NCI-H1694 (cell line): ENCODE measurements around the gene DSCAML1.

ENCODE experiments used
- DNase-seq: peaks from one replicate; lab custom pipeline; 2025; lab: John Stamatoyannopoulos, UW

Gene DSCAML1

DNA sequence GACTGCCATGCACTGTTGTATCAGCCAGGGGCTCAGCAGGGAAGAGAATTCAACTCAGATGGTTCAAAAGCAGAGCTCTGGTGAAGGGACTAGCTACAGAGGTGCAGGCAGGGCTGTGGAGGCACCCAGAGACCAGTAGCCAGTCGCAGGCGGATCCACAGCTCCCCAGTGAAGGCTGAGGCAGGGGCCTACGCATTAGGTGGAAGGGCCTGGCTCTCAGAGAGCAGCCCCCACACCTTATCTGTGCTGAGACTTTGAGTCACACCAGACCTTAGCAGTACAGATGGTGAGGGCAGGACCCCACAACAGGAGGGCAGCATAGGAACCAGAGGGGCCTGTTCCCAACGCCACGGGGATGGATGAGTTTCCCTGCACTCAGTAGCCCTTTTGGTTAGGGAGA lies 189.6 kb downstream of the DSCAML1 start:
- no peak for DNase-seq

GRCh38 chr11:117606790-117607189 lies 190.2 kb downstream of the DSCAML1 start:
- no peak for DNase-seq

DNA sequence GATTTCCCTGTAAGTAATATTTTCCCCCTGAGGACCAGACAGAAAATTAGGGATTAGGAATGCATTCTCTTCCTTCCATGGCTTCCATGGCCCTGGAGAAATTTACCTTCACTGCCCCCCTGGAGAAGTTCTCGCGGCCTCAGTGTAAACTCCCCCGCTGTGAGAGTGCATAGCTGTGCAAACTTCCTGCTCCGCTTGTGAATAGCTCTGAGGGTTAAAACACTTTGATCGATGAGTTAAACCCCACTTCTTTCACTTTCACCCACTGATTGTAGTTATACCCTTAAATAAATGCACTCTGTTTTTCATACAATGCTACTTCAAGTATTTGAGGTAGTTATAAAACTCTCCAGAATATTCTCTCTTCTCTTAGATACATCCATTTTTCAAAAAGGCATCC lies 190.8 kb downstream of the DSCAML1 start:
- DNase-seq, result no peak

DNA sequence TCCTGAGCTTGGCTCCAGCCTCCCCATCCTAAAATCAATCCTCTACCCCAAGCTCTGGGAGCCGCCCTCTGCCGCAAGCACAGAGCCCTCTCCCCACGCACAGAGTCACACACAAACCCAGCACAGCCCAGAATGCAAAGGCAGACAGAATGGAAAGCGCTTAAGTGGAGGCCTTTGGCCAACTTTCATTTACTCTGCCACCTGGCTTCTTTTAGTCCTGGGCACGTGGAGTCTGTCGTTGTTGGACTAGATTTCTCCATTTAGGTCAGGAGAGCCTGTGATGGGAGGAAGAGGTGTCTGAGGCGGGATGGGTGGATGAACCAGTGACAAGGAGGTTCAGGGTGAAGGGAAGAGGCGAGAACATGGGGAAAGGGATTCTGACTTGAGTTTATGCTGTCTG lies 191.7 kb downstream of the DSCAML1 start:
- DNase-seq, result no peak

- no peak for DNase-seq
Measured at GRCh38 chr11:117604336-117604995, 192.6 kb downstream of the DSCAML1 start.

- DNase-seq, result no peak
Measured at GRCh38 chr11:117603932-117604331, 193.1 kb downstream of the DSCAML1 start.

DNA sequence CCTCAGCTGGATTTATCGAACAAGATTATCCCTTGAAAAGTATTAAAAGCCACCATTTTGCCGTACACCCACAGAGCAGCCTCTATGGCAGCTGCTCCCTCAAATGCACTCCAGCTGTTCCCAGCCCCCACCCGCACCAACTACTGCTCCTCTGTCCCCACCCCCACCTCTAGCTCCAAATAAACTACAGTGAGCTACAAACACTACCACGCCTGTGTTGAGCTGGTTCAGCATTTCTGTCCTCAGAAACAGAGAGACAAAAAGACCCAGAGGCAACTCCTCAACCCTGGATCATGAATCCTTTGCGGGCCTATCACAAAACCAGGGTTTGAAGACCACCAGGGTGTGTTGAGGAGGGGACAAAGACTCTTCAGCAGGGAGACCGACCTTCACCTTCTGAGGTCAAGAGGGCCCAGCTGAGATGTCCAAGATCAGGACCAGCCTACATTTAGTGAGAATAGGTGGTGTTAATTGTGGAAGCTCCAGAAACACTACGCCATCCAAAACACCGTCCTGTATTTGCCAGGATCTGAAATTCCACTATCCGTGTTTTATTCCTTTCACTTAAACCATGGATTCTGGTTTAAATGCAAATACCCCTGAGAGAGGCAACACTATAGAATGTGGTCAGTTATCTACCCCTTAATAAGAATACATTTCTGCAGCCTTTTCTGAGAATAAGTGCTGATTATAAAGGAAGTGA lies 195.9 kb downstream of the DSCAML1 start:
- DNase-seq, result no peak

DNA sequence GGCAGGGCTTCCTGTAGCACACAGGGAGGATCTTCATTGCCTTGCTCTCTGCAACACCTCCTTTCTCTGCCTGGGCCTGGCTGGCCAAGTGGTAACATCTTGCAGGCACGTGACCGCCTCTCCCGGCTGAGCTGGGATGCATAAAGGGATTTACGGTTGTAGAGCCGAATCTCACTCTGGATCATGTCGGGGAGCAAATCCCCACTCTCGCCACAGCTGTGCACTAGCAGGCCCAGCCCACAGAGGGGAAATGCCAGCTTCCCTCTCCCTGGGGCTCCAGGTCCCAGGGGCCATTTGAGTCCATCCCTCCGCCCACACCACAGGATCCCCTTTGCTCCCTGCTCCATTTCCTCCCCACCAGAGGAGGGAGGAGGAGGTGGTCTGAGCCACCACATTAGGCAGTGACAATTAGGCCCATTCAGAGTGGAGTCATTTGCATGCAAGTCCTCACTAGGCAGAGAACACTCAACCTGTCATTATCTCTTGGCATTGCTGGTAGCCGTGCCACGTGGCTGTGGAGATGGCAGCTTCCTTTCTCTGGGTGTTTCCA lies 196.7 kb downstream of the DSCAML1 start:
- DNase-seq, result no peak

DNA sequence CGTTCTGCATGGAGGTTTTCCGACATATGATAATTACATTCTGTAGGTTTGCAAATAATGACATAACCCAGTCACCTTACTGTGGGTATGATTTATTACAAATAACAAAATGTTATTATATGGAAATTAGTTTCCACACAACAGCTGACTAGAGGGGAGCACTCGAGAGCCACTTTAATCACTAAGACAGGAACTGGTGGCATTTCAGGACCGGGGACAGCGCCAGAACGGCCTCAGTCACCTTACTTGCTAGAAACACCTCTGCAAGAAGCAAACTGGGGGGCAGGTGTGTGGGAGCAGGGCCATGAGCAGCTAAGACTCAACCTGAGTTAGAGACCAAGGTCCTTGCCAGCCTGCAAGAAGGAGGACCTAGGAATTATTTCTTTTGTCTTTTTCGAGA lies 199.9 kb downstream of the DSCAML1 start:
- no peak for DNase-seq

DNA sequence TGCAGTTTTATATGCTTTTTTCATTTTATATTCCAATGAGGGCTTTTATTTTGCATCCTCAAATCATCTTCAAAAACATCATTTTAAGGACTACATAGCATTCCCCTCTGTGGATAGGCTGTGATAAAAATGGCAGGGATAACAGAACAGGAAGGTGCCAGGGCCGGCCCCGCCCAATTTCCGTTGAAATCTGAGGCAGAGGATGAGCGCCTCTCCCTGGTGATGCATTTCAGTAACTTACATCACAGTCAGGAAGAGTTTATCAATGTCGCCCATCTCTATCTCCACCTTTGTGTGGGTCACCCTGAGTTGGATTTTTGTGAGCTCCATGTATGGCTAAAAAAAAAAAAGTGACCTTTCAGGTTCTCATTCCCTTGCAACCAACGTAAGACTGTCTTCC lies 201.6 kb downstream of the DSCAML1 start:
- no peak for DNase-seq

DNA sequence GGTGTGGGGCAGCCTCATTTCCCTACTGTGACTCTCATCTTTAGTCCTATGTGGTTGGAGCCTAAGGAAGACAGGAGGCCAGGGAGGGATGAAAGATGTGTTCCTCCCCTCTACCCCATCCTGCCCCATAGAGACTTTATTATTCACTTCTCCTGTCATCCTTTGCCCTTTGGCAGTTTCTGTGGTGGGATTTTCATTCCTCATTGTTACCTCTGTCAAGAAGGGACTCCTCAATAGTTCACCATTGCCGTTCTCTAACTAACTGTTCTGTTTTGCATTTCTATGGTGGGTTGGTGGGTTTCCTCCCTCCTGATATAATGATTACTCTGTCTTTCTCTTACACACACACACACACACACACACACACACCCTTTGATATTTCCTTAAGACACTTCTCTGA lies 202.3 kb downstream of the DSCAML1 start:
- DNase-seq, result no peak

- DNase-seq, result no peak
Measured at GRCh38 chr11:117593065-117593464, 204.0 kb downstream of the DSCAML1 start.

GRCh38 chr11:117591316-117592039 lies 205.5 kb downstream of the DSCAML1 start:
- no peak for DNase-seq

- DNase-seq, result no peak
Measured at GRCh38 chr11:117589063-117589462, 208.0 kb downstream of the DSCAML1 start.

DNA sequence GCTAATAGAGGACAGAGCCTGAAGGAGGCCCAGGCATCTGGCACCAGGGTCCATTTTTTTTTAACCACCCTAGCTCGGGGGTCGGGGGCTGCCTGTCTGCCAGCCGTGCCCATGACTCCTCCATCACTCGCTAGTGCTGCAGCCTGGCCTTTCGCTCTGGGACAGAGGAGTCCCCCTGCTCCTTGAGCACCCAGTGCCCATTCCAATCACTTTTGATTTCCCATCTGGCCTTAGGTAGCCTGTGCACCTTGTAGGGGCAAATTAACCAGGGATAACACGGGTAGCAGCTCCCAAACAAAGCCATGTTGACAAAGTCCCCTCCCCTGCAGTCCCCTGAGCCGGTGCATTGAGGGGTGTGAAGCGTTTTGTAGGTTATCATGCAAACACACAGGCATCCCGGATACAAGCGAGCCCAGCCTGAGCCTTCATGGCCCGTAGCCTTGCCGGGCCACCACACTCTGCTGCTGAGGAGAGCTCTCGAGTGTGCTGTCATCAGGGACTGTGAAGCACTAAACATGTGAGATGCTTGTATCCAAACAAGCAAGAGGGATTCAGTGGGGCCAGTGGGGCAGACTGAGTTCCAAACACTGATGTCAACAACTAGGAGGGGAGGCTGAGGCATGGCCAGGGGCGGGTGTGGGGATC lies 208.7 kb downstream of the DSCAML1 start:
- no peak for DNase-seq

DNA sequence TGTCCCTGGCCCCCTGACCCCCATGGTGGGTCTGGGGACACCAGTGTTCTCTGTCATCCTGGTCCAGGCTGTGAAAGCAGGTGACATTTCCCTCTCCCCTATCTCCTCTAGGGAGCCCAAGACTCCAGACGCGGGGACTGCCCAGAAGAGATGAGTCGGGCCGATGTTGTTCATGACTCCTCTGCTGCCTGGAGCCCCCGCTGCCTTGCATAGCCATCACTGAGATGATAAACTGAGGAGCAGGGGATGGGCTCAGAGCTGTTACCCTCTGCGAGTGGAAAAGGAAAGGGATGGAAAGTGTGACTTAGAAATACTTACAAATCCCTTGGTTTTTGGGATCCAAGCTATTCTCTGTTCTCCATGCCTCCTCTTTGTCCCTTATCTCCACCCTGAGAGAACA lies 209.6 kb downstream of the DSCAML1 start:
- no peak for DNase-seq

DNA sequence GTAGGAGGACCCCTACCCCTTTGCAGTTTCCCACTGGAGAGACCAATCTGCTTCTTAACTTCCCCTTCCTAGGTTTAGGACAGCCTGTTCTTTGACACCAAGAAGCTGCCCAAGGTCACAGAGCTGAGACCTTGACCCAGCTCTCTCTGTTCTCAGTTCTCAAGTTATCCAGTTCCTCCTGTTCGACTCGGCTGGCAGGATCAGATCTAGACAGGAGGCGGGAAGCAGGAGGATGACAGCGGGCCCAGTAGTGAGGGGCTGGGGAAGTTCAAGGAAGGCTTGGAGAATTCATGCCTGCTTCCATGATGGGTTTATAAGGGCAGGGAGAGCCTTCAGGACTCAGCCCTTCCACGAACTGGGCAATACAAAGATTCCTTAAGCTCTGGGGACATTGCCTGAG lies 210.6 kb downstream of the DSCAML1 start:
- DNase-seq, result no peak

DNA sequence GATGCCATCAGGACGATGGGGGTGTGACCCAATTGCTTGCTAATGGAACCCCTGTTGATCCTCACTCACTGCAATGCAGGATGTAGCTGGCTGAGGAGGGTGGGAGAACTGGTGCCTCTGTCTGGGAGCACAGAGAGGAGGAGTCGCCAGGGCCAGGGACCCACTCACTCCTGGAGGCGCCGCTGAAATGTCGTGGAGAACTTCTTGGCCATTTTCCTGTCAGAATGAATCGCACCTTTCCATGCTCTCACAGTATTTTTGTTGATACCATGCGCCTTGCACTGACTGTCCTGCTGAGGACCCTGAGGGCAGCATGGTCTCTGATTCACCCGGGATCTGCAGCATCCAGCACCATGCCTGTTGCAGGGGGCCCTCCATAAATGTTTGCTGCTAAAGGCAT lies 211.4 kb downstream of the DSCAML1 start:
- no peak for DNase-seq

DNA sequence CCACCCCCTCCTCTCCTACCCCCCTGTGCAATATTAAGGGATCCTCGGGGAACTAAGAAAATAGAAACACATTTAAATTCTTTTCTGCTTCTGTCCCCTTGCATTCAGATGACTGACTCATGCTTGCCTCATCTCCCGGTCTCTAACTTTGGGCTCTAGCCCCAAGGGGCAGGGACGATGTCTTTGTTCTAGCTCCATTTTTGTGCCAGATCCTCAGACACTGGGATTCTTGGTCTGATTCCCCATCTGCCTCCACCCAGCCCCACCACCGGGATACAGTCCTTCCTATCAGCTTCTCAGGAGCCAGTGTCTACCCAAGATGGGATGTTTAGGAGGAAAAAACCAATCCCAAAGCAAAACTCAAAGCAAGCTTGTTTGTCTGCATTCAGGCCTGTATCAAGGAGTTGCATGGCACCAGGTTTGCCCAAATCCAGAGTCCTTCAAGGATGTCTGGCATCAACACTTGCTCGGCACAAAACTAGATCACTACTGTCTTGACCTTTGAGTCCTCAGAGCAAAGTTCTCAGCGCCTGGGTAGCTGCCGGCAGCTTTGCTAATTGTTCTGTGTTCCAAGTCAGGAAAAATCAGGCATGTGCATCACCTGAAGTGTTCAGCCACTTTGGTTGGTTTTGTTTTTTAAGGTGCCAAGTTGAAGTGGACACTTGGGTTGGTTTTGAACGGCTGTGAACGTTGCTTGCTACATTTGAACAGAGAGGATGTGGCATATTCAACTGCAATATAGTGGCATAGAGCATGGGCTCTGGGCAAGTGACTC lies 212.8 kb downstream of the DSCAML1 start:
- no peak for DNase-seq

DNA sequence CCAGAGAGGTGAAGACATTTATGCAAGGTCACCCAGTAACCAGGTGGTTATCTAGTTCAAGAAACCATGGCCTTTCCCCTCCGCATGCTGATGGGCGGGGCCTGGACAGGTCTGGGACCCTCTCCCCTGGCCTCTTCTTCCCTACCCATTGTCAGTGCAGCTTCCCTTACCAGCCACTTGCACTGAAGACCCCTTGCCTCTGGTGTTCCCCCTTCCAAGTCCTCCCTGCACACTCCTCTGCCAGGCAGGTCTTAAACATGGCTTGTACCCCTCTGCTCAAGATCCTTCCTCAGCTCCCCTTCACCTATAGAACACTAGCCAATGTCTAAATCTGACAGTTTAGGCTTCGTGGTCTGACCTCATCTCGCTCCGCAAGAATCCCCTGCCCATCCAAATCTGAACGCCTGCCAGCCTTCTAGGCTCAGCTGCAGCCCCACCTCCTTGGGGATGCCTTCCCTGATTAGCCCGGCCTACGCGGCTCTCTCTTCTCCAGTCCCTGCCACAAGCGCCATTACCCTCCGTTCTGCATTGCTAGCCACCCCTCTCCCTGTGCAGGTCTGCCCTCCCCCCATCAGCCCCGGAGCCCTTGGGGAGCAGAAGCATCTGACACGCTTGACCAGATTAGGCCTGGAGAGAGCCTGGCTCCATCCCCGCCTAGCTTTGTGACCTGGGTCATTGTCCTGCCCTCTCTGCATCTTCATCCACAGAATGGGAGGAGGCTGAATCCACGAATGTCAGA lies 213.8 kb downstream of the DSCAML1 start:
- DNase-seq, result no peak

- DNase-seq, result no peak
Measured at GRCh38 chr11:117582433-117582832, 214.6 kb downstream of the DSCAML1 start.
